Endodermal cell (in vitro differentiated cells): ENCODE measurements around the gene TCOF1. TPM values are rescaled to one million over a fixed set of nuclear protein-coding genes. Genes with fewer than 3 reads are reported as not detected.

ENCODE experiments used
- DNase-seq: peaks from one replicate; pipeline ENCODE4 v3.0.0-alpha.2; 2017
- H3K27ac ChIP-seq: 2 replicates; pipeline ENCODE4 v1.5.1; 2013; ENCODE audit warnings: mild to moderate bottlenecking, low read depth, low read length, moderate library complexity
- H3K27me3 ChIP-seq: 2 replicates; pipeline ENCODE4 v1.6.1; 2013; ENCODE audit warnings: mild to moderate bottlenecking, low read length, moderate library complexity; ENCODE audit not compliant: insufficient read depth, control insufficient read depth, poor library complexity, severe bottlenecking
- H3K36me3 ChIP-seq: 2 replicates; pipeline ENCODE4 v1.7.0; 2013; ENCODE audit warnings: mild to moderate bottlenecking, low read length, moderate library complexity; ENCODE audit not compliant: control insufficient read depth, insufficient read depth
- H3K4me1 ChIP-seq: one replicate; pipeline ENCODE4 v1.7.0; 2013; ENCODE audit warnings: low read length; ENCODE audit not compliant: control insufficient read depth, insufficient read depth
- H3K4me3 ChIP-seq: 2 replicates; pipeline ENCODE4 v1.5.1; 2013; ENCODE audit warnings: mild to moderate bottlenecking, low read length, moderate library complexity
- H3K9ac ChIP-seq: 2 replicates; pipeline ENCODE4 v1.6.1; 2013; ENCODE audit warnings: mild to moderate bottlenecking, low read length, moderate library complexity; ENCODE audit not compliant: poor library complexity, severe bottlenecking; ENCODE audit errors: extremely low read depth
- H3K9me3 ChIP-seq: 2 replicates; pipeline ENCODE4 v1.6.1; 2013; ENCODE audit warnings: mild to moderate bottlenecking, low read length, moderate library complexity; ENCODE audit not compliant: control insufficient read depth
- H3K27ac Mint-ChIP-seq: 2 replicates; pipeline ENCODE4 v1.8.0; 2020; ENCODE audit warnings: mixed read lengths
- H3K27me3 Mint-ChIP-seq: 2 replicates; pipeline ENCODE4 v1.8.0; 2021; ENCODE audit warnings: mild to moderate bottlenecking, mixed read lengths; ENCODE audit not compliant: insufficient read depth
- H3K36me3 Mint-ChIP-seq: 2 replicates; pipeline ENCODE4 v1.8.0; 2020; ENCODE audit warnings: low read depth, mixed read lengths
- H3K4me1 Mint-ChIP-seq: 2 replicates; pipeline ENCODE4 v1.8.0; 2020; ENCODE audit warnings: mixed read lengths
- H3K4me3 Mint-ChIP-seq: 2 replicates; pipeline ENCODE4 v1.8.0; 2020; ENCODE audit warnings: mild to moderate bottlenecking, moderate library complexity, mixed read lengths
- H3K9me3 Mint-ChIP-seq: 2 replicates; pipeline ENCODE4 v1.8.0; 2020; ENCODE audit warnings: mild to moderate bottlenecking, mixed read lengths
- WGBS, 2 experiments: methylation state at CpG; one replicate each; pipeline versions ENCODE4 v1.1.5 to v1.1.7; 2013; ENCODE audit warnings: missing lambda C conversion rate in 2 of 2, mixed read lengths in 1 of 2; ENCODE audit not compliant: insufficient coverage in 1 of 2, insufficient read length in 1 of 2; 5-methylcytosine and 5-hydroxymethylcytosine counted together
- total RNA-seq, 2 donors: library from RNA; stranded (reverse); fragmentation: NEBNext Ultra II Directional in 1 of 2; extraction: Animal tissue kit (Norgen Biotek cat#: 25700) in 1 of 2; gene quantifications; 2 replicates in 1 of 2; 3 replicates in 1 of 2; pipeline ENCODE4 v1.2.1, GENCODE V29; 2021
- TF ChIP-seq, protein P1 (sequence below): fragments of 200-600 bp; sonication (generic); conservative IDR thresholded peaks from 2 replicates; pipeline ENCODE4 v1.5.0; 2021; ENCODE audit warnings: antibody characterized with exemption, mild to moderate bottlenecking

TCOF1 gene
- total RNA-seq, 2 donors from 2014 or later, result 88.8 to 107 TPM

- no peaks in the 10 kb centered on the region for H3K36me3 ChIP-seq
- H3K9ac ChIP-seq, result no peak overlapping the region
- Mint-ChIP-seq H3K4me1 (peaks cover 8% of the 10 kb centered on the region), H3K27me3 (no peaks in the 10 kb centered on the region), H3K36me3 (no peaks in the 10 kb centered on the region), H3K4me3 (no peak overlapping the region), H3K9me3 (no peaks in the 10 kb centered on the region), H3K27ac (no peak overlapping the region)
- no peaks in the 10 kb centered on the region for H3K27me3 ChIP-seq
- WGBS, 2 experiments, result 100% methylated on average over 1 of the region's 1 CpG; no CpG with 5 or more reads in 1 of the 2 experiments
- H3K4me3 ChIP-seq, result no peak overlapping the region
- TF ChIP-seq, protein P1, sequence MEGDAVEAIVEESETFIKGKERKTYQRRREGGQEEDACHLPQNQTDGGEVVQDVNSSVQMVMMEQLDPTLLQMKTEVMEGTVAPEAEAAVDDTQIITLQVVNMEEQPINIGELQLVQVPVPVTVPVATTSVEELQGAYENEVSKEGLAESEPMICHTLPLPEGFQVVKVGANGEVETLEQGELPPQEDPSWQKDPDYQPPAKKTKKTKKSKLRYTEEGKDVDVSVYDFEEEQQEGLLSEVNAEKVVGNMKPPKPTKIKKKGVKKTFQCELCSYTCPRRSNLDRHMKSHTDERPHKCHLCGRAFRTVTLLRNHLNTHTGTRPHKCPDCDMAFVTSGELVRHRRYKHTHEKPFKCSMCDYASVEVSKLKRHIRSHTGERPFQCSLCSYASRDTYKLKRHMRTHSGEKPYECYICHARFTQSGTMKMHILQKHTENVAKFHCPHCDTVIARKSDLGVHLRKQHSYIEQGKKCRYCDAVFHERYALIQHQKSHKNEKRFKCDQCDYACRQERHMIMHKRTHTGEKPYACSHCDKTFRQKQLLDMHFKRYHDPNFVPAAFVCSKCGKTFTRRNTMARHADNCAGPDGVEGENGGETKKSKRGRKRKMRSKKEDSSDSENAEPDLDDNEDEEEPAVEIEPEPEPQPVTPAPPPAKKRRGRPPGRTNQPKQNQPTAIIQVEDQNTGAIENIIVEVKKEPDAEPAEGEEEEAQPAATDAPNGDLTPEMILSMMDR, result no peak
- H3K4me1 ChIP-seq, result peaks cover 3% of the 10 kb centered on the region
- H3K27ac ChIP-seq, result no peak overlapping the region
- H3K9me3 ChIP-seq, result no peaks in the 10 kb centered on the region
- DNase-seq, result no peak
These were observed 15.5 kb upstream of the TCOF1 start for GRCh38 chr5:150341989-150342388.

- Mint-ChIP-seq H3K9me3 (no peaks in the 10 kb centered on the region), H3K27ac (no peak overlapping the region), H3K4me1 (peaks cover 14% of the 10 kb centered on the region), H3K27me3 (no peaks in the 10 kb centered on the region), H3K4me3 (no peak overlapping the region), H3K36me3 (no peaks in the 10 kb centered on the region)
- TF ChIP-seq, protein P1, result no peak
- Histone ChIP-seq H3K9ac (no peak overlapping the region), H3K4me3 (no peak overlapping the region), H3K27ac (no peak overlapping the region), H3K36me3 (no peaks in the 10 kb centered on the region), H3K27me3 (no peaks in the 10 kb centered on the region), H3K9me3 (no peaks in the 10 kb centered on the region), H3K4me1 (peaks cover 6% of the 10 kb centered on the region)
- DNase-seq, result no peak
- WGBS, 2 experiments, result 82 to 95% methylated on average over 4 to 5 of the region's 5 CpGs
These were observed 14.9 kb upstream of the TCOF1 start for GRCh38 chr5:150342583-150342982.

GRCh38 chr5:150343994-150344631, 13.4 kb upstream of the TCOF1 start:
- no peaks in the 10 kb centered on the region for H3K9me3 Mint-ChIP-seq
- no peaks in the 10 kb centered on the region for H3K36me3 ChIP-seq
- DNase-seq, result no peak
- no peak overlapping the region for H3K4me3 ChIP-seq
- H3K4me3 Mint-ChIP-seq, result no peak overlapping the region
- H3K4me1 Mint-ChIP-seq, result peaks cover 14% of the 10 kb centered on the region
- H3K27ac Mint-ChIP-seq, result no peak overlapping the region
- no peaks in the 10 kb centered on the region for H3K36me3 Mint-ChIP-seq
- no peak overlapping the region for H3K27ac ChIP-seq
- 87 to 90% methylated on average over 6 to 7 of the region's 7 CpGs for WGBS, 2 experiments
- no peaks in the 10 kb centered on the region for H3K9me3 ChIP-seq
- H3K27me3 Mint-ChIP-seq, result no peaks in the 10 kb centered on the region
- no peaks in the 10 kb centered on the region for H3K27me3 ChIP-seq
- TF ChIP-seq, protein P1, result no peak
- H3K9ac ChIP-seq, result no peak overlapping the region
- H3K4me1 ChIP-seq, result peaks cover 6% of the 10 kb centered on the region
